Esophagus (tissue), 2 donors: ENCODE results near the gene S100A5. TPM values are rescaled to one million over a fixed set of nuclear protein-coding genes. Genes with fewer than 3 reads are reported as not detected.

ENCODE experiments used
- H3K27ac ChIP-seq, 2 donors: one replicate each; pipeline ENCODE4 v1.5.1; 2013; ENCODE audit warnings: low read depth in 2 of 2, mild to moderate bottlenecking in 2 of 2, inconsistent platforms in 1 of 2, low read length in 1 of 2, moderate library complexity in 1 of 2
- H3K27me3 ChIP-seq, 2 donors: one replicate each; pipeline ENCODE4 v1.6.1; 2013; ENCODE audit warnings: low read length in 2 of 2, control low read depth in 1 of 2, mild to moderate bottlenecking in 1 of 2; ENCODE audit not compliant: insufficient read depth in 2 of 2, control insufficient read depth in 1 of 2
- H3K36me3 ChIP-seq, 2 donors: one replicate each; pipeline ENCODE4 v1.6.1; 2013; ENCODE audit warnings: low read length in 1 of 2; ENCODE audit not compliant: control insufficient read depth in 2 of 2, insufficient read depth in 2 of 2
- H3K4me1 ChIP-seq, 2 donors: one replicate each; pipeline ENCODE4 v1.6.1; 2013; ENCODE audit warnings: low read length in 1 of 2; ENCODE audit not compliant: control insufficient read depth in 2 of 2, insufficient read depth in 2 of 2
- H3K4me3 ChIP-seq, 2 donors: one replicate each; pipeline ENCODE4 v1.5.1; 2013; ENCODE audit warnings: low read length in 2 of 2, mild to moderate bottlenecking in 2 of 2, low read depth in 1 of 2, moderate library complexity in 1 of 2
- H3K9me3 ChIP-seq, 2 donors: one replicate each; pipeline ENCODE4 v1.6.1; 2013; ENCODE audit warnings: mild to moderate bottlenecking in 2 of 2, low read depth in 1 of 2, low read length in 1 of 2, moderate library complexity in 1 of 2; ENCODE audit not compliant: control insufficient read depth in 2 of 2, insufficient read depth in 1 of 2
- WGBS, 2 donors: extraction: QIAGEN DNeasy Blood & Tissue Kit; methylation state at CpG; one replicate each; pipeline ENCODE4 v1.1.7; 2013; 5-methylcytosine and 5-hydroxymethylcytosine counted together
- polyA plus RNA-seq, 2 donors: library from polyadenylated mRNA; stranded (reverse); fragments of 200-250 nt; gene quantifications; one replicate each; pipeline ENCODE4 v1.2.3, GENCODE V29; 2013
- donor health status: healthy with polysubstance abuse.
- donor health status: Bipolar disorder and iron deficiency.

S100A5 gene
- polyA plus RNA-seq, 2 donors: 0.11 TPM; not detected in 1

- H3K36me3 ChIP-seq: peaks cover 0 to 3% of the 10 kb centered on the region in 2 donors
- H3K9me3 ChIP-seq: no peaks in the 10 kb centered on the region
- H3K27me3 ChIP-seq: no peaks in the 10 kb centered on the region
- WGBS, 2 donors: 3 to 11% methylated on average over 18 of the region's 18 CpGs
- peaks cover 0 to 45% of the 10 kb centered on the region in 2 donors for H3K4me1 ChIP-seq
- H3K4me3 ChIP-seq: peak within 1 kb of the TSS; percentile 83 to 84
- H3K27ac ChIP-seq: peak within 1 kb of the TSS; percentile 98 to 100
Measured at GRCh38 chr1:153535242-153536011, 5.3 kb downstream of the S100A5 start, which contains the start of gene S100A6. TSS of gene S100A6 (minus strand) at chr1:153535991. CDS start at chr1:153535339, 652 bp downstream.

DNA sequence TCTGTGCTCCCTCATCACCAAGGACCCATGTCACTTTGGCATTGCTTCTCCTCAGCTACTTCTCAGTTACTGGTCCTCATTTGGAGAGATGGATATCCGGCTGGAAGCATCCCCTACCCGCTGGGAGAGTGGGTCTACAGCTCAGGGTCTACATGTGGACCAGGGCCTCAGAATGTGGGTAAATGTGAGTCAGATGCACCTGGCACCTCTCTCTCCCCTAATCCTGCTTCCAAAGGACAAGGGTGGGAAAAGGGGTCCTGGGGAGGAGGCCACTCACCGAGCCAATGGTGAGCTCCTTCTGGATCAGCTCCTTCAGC is 5.9 kb downstream of the S100A5 start:
- Histone ChIP-seq H3K9me3 (no peaks in the 10 kb centered on the region), H3K4me1 (peaks cover 0 to 43% of the 10 kb centered on the region in 2 donors), H3K4me3 (peak overlapping the region; percentile 83 to 84), H3K27ac (peak overlapping the region; percentile 98 to 100), H3K36me3 (peaks cover 0 to 3% of the 10 kb centered on the region in 2 donors), H3K27me3 (no peaks in the 10 kb centered on the region)
- 42 to 60% methylated on average over 3 of the region's 3 CpGs for WGBS, 2 donors

DNA sequence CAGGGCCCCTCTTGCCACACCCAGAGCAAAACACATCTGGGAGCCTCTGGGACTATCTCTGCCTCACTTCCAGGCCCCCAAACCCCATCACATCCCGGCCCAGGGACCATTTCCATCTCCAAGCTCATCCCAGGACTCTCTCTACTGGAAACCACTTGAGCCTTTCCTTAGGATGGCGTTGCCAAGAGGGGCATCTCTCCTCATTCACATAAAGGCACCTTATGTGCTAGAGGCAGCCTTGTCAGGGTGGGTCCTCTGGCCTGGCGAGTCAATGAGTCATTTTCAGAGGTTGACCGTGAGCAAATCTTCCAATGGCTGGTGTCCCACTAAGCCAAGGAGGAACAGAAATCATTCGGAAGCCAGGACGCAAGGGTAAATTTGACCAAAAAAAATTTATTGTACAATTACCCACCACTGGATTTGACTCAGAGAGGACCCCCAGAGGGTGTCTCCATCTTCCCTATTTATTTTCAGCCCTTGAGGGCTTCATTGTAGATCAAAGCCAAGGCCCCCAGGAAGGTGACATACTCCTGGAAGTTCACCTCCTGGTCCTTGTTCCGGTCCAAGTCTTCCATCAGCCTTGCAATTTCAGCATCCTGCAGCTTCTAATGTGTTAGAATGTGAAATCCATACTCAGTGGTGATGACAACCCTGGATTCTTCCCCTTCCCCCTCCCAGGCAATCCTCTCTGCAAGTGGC is 6.4 kb downstream of the S100A5 start:
- Histone ChIP-seq H3K36me3 (peaks cover 0 to 3% of the 10 kb centered on the region in 2 donors), H3K27ac (peak overlapping the region; percentile 98 to 100), H3K27me3 (no peaks in the 10 kb centered on the region), H3K9me3 (no peaks in the 10 kb centered on the region), H3K4me3 (peak overlapping the region; percentile 83 to 84), H3K4me1 (peaks cover 0 to 43% of the 10 kb centered on the region in 2 donors)
- 42 to 54% methylated on average over 7 of the region's 7 CpGs for WGBS, 2 donors

- Histone ChIP-seq H3K4me3 (peak overlapping the region; percentile 41 to 83), H3K27ac (peak overlapping the region; percentile 98 to 100), H3K9me3 (no peaks in the 10 kb centered on the region), H3K4me1 (peaks cover 0 to 43% of the 10 kb centered on the region in 2 donors), H3K36me3 (peaks cover 0 to 3% of the 10 kb centered on the region in 2 donors), H3K27me3 (no peaks in the 10 kb centered on the region)
- 17 to 31% methylated on average over 13 of the region's 13 CpGs for WGBS, 2 donors
Measured at GRCh38 chr1:153533689-153534201, 7.0 kb downstream of the S100A5 start.

GRCh38 chr1:153532769-153533599 is 7.8 kb downstream of the S100A5 start:
- H3K4me1 ChIP-seq: peaks cover 0 to 39% of the 10 kb centered on the region in 2 donors
- WGBS, 2 donors: 14 to 21% methylated on average over 34 of the region's 34 CpGs

GRCh38 chr1:153532181-153532580 is 8.6 kb downstream of the S100A5 start:
- H3K27ac ChIP-seq: peak overlapping the region; percentile 53 to 98

More at GRCh38 chr1:153532769-153533599, 7.8 kb downstream of the S100A5 start:
- Histone ChIP-seq H3K27me3 (no peaks in the 10 kb centered on the region), H3K36me3 (peaks cover 0 to 3% of the 10 kb centered on the region in 2 donors), H3K4me3 (peak overlapping the region; percentile 41 to 83), H3K27ac (peak overlapping the region; percentile 98 to 100), H3K9me3 (no peaks in the 10 kb centered on the region)

DNA sequence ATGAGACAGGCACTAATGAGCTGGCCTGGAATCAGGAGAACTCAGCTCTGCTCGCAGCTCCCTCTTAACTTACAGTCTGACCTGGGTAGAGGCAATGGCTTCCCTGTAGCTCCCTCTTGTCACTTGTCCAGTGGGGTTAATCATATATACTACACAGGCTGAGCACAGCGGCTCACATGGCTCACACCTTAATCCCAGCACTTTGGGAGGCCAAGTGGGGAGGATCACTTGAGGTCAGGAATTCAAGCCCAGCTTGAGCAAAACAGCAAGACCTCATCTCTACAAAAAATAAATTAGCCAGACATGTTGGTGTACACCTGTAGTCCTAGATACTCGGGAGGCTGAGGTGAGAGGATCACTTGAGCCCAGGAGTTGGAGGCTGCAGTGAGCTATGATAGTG is 9.1 kb downstream of the S100A5 start:
- Histone ChIP-seq H3K27ac (no peak overlapping the region), H3K4me3 (no peak overlapping the region), H3K4me1 (peaks cover 0 to 35% of the 10 kb centered on the region in 2 donors), H3K27me3 (no peaks in the 10 kb centered on the region), H3K9me3 (no peaks in the 10 kb centered on the region), H3K36me3 (peaks cover 0 to 3% of the 10 kb centered on the region in 2 donors)
- WGBS, 2 donors: 90 to 91% methylated on average over 3 of the region's 3 CpGs

More at GRCh38 chr1:153532181-153532580, 8.6 kb downstream of the S100A5 start:
- H3K4me1 ChIP-seq: peaks cover 0 to 39% of the 10 kb centered on the region in 2 donors
- no peaks in the 10 kb centered on the region for H3K9me3 ChIP-seq
- no peak overlapping the region for H3K4me3 ChIP-seq
- H3K27me3 ChIP-seq: no peaks in the 10 kb centered on the region
- peaks cover 0 to 3% of the 10 kb centered on the region in 2 donors for H3K36me3 ChIP-seq
- 67% methylated on average over 2 of the region's 2 CpGs for WGBS, 2 donors

GRCh38 chr1:153527683-153528040 is 13.1 kb downstream of the S100A5 start:
- H3K27ac ChIP-seq: peak overlapping the region in 1 of 2 donors; percentile 60
- whole genome bisulfite sequencing, 2 donors: 89% methylated on average over 5 of the region's 5 CpGs
- H3K27me3 ChIP-seq: no peaks in the 10 kb centered on the region
- H3K4me1 ChIP-seq: peaks cover 0 to 15% of the 10 kb centered on the region in 2 donors
- H3K4me3 ChIP-seq: no peak overlapping the region
- H3K36me3 ChIP-seq: no peaks in the 10 kb centered on the region
- no peaks in the 10 kb centered on the region for H3K9me3 ChIP-seq
